ENCODE results near the gene BRI3. TPM values are rescaled to one million over a fixed set of nuclear protein-coding genes. Genes with fewer than 3 reads are reported as not detected.

Gene BRI3
- total and polyA plus RNA-seq, 2 of the 8 experiments (the other 6 are each of a cell fraction or from before 2014, with no cell fraction given), result 77.5 to 93.4 TPM

GRCh38 chr7:98233219-98234070, 48.0 kb upstream of the BRI3 start:
- no peak overlapping the region for H3K23ac ChIP-seq (ENCODE audit: insufficient read length)
- H4K5ac ChIP-seq (ENCODE audit: insufficient read length, low read depth, low read length), result no peak overlapping the region
- no peak overlapping the region for H3K9ac ChIP-seq (replicated peaks in 1 of 4; ENCODE audit: extremely low read depth in 1 of 4, low read depth in 3 of 4, low read length in 3 of 4)
- H3K23me2 ChIP-seq (ENCODE audit: low read depth, low read length), result no peaks in the 10 kb centered on the region
- H3K36me3 ChIP-seq (ENCODE audit: control insufficient read depth in 2 of 4, insufficient read depth in 4 of 4, low read length in 3 of 4), result no peaks in the 10 kb centered on the region
- POLR2A ChIA-PET (ENCODE audit: partially characterized antibody), result no interaction called here
- no peak overlapping the region for H4K91ac ChIP-seq (replicated peaks; ENCODE audit: insufficient read length, low read length)
- DNase-seq (ENCODE audit: low read depth in 1 of 2, low spot score in 2 of 2), result no peak
- no peaks in the 10 kb centered on the region for H3K27me3 ChIP-seq (replicated peaks in 1 of 4; ENCODE audit: control insufficient read depth in 3 of 4, extremely low read depth in 1 of 4, insufficient read depth in 3 of 4, low read length in 3 of 4)
- peaks cover 2 to 4% of the 10 kb centered on the region in 2 experiments for H4K20me1 ChIP-seq (replicated peaks in 1 of 2; ENCODE audit: control insufficient read depth in 1 of 2, insufficient read depth in 2 of 2, low read length in 2 of 2)
- no peak overlapping the region for H3K4me3 ChIP-seq (ENCODE audit: extremely low read depth in 1 of 4, insufficient read depth in 2 of 4, low read depth in 3 of 4, low read length in 4 of 4)
- no peak overlapping the region for H4K8ac ChIP-seq (ENCODE audit: extremely low read depth, insufficient read depth, low read length)
- H3K4me1 ChIP-seq (replicated peaks in 1 of 4; ENCODE audit: control insufficient read depth in 3 of 4, insufficient read depth in 4 of 4, low read length in 3 of 4), result no peaks in the 10 kb centered on the region; a peak in 3 of 7 replicates
- no peak overlapping the region for H2AK5ac ChIP-seq (ENCODE audit: low read depth, low read length)
- no peak overlapping the region for H2BK20ac ChIP-seq (ENCODE audit: low read length)
- H3K4ac ChIP-seq (replicated peaks; ENCODE audit: insufficient read length, low read depth, low read length), result no peak overlapping the region
- no peaks in the 10 kb centered on the region for H3K9me3 ChIP-seq (ENCODE audit: insufficient read depth in 2 of 2, low read depth in 1 of 2, low read length in 1 of 2)
- H3K14ac ChIP-seq (ENCODE audit: insufficient read length), result no peak overlapping the region
- H3K18ac ChIP-seq (ENCODE audit: extremely low read depth, low read length), result no peak overlapping the region
- H3K79me1 ChIP-seq (ENCODE audit: low read depth, low read length), result no peaks in the 10 kb centered on the region
- WGBS, 2 experiments (ENCODE audit: extremely low coverage in 1 of 2, insufficient coverage in 1 of 2, insufficient read length in 1 of 2, insufficient replicate concordance in 2 of 2, low coverage in 1 of 2, low lambda C conversion rate in 2 of 2, missing lambda C conversion rate in 1 of 2), result 86% methylated on average over 23 of the region's 32 CpGs; no CpG with 5 or more reads in 1 of the 2 experiments
- H2BK120ac ChIP-seq (replicated peaks; ENCODE audit: low read depth, low read length), result no peak overlapping the region
- CTCF ChIA-PET (ENCODE audit: partially characterized antibody), result interaction anchor here (1.1 to 3.1 kb wide), 3 partner anchors 10 to 212 kb away, joined by 4 to 9 read pairs (median 4); no protein-coding TSS in a partner anchor
- H3K27ac ChIP-seq (ENCODE audit: low read depth, low read length), result no peak overlapping the region; the same call in 1 of the 2 replicates
- no peak overlapping the region for H2BK5ac ChIP-seq (ENCODE audit: low read depth, low read length)
- no peak overlapping the region for H2BK15ac ChIP-seq (ENCODE audit: low read length)
- no peak overlapping the region for H2BK12ac ChIP-seq (ENCODE audit: low read depth, low read length)
- no peak overlapping the region for H3K4me2 ChIP-seq (ENCODE audit: insufficient read depth in 1 of 2, low read depth in 2 of 2, low read length in 2 of 2)
- FAIRE-seq, result no peak
- H2AFZ ChIP-seq (ENCODE audit: low read length), result no peak overlapping the region
- H3K79me2 ChIP-seq (ENCODE audit: control insufficient read depth in 1 of 2, insufficient read depth in 2 of 2, low read length in 2 of 2), result no peaks in the 10 kb centered on the region
- no peak overlapping the region for H3K56ac ChIP-seq (replicated peaks; ENCODE audit: insufficient read length, low read depth, low read length)
- TF ChIP-seq CBX5 (IDR thresholded peaks at IDR 0.05; ENCODE audit: low read depth, low read length), result no peak
- TF ChIP-seq JUN (IDR thresholded peaks at IDR 0.05; ENCODE audit: low read depth, low read length), result no peak
- no peak for TF ChIP-seq CTBP2 (IDR thresholded peaks at IDR 0.05; ENCODE audit: borderline replicate concordance, insufficient read depth, insufficient read length, low read length)
- no peak for TF ChIP-seq SIX5 (IDR thresholded peaks at IDR 0.05; ENCODE audit: low read depth, low read length)
- no peak for TF ChIP-seq POLR2AphosphoS5 (IDR thresholded peaks at IDR 0.05; ENCODE audit: low read depth, low read length)
- no peak for TF ChIP-seq SIRT6 (IDR thresholded peaks at IDR 0.05; ENCODE audit: low read length)
- no peak for TF ChIP-seq POLR2A (IDR thresholded peaks at IDR 0.05; ENCODE audit: control extremely low read depth in 1 of 2, low read depth in 2 of 2, low read length in 2 of 2)
- TF ChIP-seq YY1 (IDR thresholded peaks at IDR 0.05; ENCODE audit: low read depth, low read length), result no peak
- TF ChIP-seq SP4 (IDR thresholded peaks at IDR 0.05; ENCODE audit: low read length), result no peak
- TF ChIP-seq CHD1 (IDR thresholded peaks at IDR 0.05; ENCODE audit: low read depth, low read length), result no peak
- no peak for TF ChIP-seq ZNF274 (IDR thresholded peaks at IDR 0.05; ENCODE audit: borderline replicate concordance, extremely low read depth, low read length)
- TF ChIP-seq EZH2 (IDR thresholded peaks at IDR 0.05; ENCODE audit: low read depth, low read length, severe bottlenecking), result no peak
- TF ChIP-seq KDM5A (IDR thresholded peaks at IDR 0.05; ENCODE audit: low read length), result no peak
- no peak for TF ChIP-seq NANOG (IDR thresholded peaks at IDR 0.05; ENCODE audit: insufficient read depth, low read depth, low read length, poor library complexity, severe bottlenecking)
